Fibroblast of lung (primary cell): ENCODE results near the gene CD8B2.

ENCODE experiments used
- CTCF ChIP-seq, 2 donors: IDR thresholded peaks in 1 of 2; conservative IDR thresholded peaks in 1 of 2; 1 replicate in 1 of 2; 2 replicates in 1 of 2; pipeline ENCODE4 v1.5.1; 2011 to 2012; ENCODE audit warnings: low read length in 2 of 2, control low read depth in 1 of 2, inconsistent platforms in 1 of 2, low read depth in 1 of 2, mild to moderate bottlenecking in 1 of 2
- EZH2 ChIP-seq: IDR thresholded peaks from 2 replicates; pipeline ENCODE4 v1.5.1; 2012; ENCODE audit warnings: low read length, control low read depth, mild to moderate bottlenecking; ENCODE audit errors: missing control alignments

- TF ChIP-seq CTCF (conservative IDR thresholded peaks at IDR 0.05 in 1 of 2, IDR thresholded peaks at IDR 0.05 in 1 of 2; ENCODE audit: low read depth in 1 of 2, low read length in 2 of 2) (no peak), EZH2 (no peak)
These were observed 49.3 kb downstream of the CD8B2 start for GRCh38 chr2:106536490-106536889.
